DMS 273 (cell line): ENCODE data around the gene FAM53A.
A peak's percentile ranks its signal among the peaks of the same experiment; 100 is the strongest.
"Not testable (repeated sequence)": the region's sequence is repeated elsewhere in the genome, so short reads cannot be mapped to it uniquely, and the experiment has no call there.

Source experiments
- DNase-seq: peaks from one replicate; lab custom pipeline; 2025; ENCODE audit not compliant: unreplicated experiment; lab: John Stamatoyannopoulos, UW

Gene FAM53A

DNA sequence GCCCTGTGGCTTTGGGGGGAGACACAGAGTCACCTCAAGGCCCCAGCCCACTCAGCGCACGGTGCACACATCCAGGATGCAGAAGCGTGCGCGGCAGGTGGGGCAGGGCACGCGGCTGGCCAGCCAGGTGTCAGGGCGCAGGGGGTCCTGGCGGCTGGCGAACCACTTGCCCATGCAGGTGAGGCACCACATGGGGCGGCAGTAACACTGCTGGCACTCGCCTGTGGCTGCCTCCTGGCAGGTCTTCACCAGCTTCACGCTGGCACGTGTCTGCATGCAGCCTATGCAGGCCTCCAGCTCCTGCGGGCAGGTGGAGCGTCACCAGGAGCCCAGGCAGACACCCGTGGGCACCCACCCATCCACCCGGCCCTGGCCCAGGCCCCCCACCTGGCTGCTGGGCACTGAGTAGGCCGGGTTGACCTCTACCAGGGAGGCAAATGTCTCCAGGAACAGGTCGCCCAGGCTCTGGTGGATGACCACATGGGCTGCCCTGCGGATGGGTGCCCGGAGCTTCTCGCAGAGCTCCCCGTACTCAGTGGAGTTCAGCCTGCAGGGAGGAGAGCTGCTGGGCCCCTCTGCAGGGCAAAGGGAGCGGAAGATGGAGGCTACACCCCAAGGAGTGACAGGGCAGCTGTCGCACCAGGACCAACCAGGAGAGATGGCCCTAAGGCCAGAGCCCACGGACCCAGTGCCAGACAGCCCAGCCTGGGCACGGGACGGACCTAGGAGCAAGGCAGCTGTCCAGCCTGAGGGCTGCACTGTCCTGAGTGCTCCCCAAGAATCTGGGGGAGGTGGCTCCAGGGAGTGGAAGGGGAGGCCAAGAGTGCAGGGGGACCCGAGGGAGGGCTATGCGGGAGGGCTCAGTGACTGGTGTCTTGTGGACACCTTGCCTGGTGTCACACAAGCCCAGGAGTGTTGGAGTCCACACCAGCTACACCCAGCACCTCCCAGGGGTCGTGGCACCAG, 33.3 kb upstream of the FAM53A start:
- DNase-seq, result no peak

DNA sequence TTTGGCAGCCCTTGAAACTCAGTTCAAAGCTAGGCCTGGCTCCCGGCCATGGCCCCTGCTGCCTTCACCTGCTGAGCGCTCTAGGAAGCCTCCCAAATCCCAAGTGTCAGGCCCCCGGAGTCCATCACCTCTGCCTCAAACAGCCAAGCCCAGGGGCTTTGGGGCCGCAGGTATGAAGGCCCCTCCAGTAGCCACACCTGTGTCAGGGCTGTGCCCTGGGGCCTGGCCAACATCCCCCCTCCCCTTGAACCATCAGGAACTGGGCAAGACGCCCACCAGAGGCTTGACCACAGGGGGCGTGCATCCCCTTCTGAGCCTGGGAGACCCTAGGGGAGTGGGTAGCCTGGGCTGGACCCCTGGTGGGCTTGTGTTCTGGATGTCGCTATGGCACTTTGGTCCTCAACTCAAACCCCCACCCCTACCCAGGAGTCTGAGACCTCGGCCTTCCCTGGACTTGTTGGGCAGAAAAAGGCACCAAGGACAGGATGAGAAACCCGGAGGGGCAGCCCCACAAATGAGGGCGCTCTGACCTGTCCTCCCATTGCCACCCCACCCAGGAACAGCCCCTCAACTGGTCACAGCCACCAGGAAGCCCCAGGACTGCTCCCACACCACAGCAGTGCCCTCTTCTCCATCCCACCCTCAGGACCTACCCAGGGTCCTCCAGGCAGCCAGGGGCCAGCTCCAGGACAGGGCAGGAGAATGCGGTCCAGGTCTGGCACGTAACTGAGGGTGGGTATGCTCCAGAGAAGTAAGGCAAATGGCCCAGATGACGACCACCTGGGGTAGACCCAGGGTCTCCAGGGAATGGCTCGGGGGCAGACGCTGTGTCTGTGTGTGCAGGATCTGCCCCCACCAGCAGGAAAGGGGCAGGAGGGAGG, 32.2 kb upstream of the FAM53A start:
- DNase-seq, result no peak

DNA sequence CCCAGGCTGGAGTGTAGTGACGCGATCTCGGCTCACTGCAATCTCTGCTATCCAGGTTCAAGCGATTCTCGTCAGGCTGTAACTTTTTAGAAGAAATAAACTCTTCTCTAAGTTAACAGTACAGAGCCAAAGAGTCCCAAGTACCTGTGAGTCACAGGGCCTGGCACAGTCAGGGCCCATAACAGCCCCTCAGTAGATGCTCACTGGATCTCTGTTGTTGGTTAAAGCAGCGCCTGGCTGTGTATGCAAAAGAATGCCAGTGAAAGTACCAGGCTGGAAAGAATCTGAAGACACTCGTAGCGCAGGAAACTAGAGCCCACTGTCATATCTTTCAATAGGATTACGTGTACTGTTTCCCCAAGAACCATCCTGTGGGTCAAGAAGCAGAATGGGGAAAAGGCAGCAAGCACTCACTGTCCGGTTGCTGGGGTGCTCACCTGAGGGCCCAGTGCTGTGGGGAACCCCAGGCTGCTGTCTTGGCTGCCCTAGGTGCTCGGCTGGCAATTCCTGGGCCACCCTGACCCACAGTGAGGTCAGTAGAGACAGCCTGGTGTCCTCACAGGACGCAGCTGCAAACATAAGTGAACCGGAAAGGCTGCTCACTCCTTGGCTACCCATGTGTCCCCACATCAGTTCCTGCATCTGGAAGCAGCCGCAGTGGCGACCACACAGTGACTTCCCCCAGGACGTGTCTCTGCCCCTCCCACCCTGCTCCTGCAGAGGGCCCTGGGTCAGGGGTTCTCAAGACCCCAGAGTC, 31.1 kb upstream of the FAM53A start:
- no peak for DNase-seq

DNA sequence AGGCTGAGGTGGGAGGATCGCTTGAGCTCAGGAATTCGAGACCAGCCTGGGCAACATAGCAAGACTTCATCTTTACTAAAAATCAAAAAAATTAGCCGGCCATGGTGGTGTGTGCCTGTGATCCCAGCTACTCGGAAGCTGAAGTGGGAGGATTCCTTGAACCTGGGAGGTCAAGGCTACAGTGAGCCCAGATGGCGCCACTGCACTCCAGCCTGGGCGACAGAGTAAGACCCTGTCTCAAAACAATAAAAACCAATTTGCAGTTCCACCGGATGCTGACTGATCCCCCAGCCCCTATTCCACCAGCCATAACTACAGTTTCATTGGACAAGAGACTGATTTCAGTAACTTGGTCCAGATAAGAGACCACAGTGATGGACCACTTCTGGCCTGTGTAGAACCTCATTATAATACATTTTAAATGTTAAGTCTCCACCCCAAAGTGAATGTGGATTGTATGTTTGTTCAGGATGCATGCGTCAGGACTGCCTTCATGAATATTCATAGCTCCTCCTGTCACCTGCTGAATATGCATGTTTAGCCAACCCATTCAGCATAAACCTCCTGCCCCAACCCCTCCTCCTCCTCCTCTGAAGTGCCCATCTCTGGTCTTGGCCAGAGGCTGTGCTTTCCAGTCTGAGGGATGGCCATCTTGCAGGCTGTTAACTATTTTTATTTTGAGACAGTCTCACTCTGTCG, 30.3 kb upstream of the FAM53A start:
- DNase-seq, result peak; percentile 63

DNA sequence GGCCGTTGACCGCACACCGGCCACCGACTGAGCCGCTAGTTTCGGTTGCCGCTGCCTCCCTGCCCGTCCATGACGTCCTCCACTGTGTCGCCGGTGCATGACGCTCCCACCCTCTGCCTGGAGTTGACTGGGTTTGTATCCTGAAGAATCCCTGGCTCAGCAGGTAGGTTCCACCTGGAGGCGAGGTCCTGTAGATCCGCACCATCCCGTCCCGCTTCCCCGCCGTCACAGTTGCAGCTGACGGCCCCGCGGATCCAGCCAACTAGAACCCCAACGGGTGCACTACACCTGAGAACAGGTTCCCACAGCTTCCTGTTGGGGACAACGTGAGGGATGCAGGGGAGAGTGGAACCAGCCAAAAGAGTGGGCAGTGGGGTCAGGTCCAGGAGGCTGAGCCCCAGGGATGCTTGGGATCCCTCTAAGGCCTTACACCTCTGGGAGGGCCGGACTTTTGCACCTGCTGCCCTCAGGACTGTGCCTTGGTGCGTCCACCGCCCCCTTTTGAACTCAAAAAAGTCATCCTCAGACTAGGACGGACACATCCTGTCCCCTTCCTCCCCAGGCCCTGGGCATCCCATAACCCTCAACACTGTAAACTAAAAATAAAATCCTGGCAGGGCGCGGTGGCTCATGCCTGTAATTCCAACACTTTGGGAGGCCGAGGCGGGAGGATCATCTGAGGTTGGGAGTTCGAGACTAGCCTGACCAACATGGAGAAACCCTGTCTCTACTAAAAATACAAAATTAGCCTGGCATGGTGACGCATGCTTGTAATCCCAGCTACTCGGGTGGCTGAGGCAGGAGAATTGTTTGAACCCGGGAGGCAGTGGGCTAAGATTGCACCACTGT, 29.1 kb upstream of the FAM53A start:
- DNase-seq, result no peak

DNA sequence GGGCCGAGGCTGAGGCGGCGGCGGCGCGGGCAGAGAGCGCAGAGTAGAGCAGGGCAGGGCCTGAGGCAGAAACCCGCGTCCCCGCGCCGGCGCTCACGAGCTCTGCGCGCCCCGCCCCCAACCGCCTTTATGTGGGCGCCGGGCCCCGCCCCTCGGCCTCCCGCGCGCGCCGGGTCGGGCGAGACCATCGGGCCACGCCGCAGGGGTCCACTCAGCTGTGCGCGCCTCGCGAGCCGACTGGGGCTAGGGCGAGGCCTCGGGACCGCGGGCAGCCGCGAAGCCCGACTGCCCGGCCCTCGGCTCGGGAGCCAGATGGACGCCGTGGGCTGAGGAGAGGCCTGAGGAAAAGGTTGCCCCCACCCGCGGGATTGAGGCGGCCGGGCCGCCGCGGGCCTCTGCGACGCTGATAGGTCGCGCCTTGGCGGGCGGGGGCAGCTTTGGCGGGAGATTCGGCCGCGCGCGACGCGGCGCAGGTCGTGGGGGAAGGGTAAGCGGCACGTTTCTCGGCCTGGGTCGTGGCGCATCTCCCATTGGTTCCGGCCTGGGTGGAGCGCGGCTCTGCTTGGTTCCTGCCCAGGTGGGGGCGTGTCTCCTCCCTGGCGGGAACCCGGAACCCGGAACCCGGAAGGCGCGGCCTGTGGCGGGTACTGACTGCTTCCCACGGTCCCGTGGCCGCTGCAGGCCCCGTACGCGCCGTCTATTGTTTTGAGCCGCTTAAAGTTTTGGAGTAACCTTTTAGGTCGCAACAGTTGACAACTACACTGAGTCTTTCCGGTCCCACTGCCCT, 28.3 kb upstream of the FAM53A start, which contains the start of gene SLBP:
SLBP (minus strand) TSS at position 104 of the 787 bp plus-strand sequence. CDS start 131 bp downstream, outside the sequence.
- peak; percentile 95 for DNase-seq

DNA sequence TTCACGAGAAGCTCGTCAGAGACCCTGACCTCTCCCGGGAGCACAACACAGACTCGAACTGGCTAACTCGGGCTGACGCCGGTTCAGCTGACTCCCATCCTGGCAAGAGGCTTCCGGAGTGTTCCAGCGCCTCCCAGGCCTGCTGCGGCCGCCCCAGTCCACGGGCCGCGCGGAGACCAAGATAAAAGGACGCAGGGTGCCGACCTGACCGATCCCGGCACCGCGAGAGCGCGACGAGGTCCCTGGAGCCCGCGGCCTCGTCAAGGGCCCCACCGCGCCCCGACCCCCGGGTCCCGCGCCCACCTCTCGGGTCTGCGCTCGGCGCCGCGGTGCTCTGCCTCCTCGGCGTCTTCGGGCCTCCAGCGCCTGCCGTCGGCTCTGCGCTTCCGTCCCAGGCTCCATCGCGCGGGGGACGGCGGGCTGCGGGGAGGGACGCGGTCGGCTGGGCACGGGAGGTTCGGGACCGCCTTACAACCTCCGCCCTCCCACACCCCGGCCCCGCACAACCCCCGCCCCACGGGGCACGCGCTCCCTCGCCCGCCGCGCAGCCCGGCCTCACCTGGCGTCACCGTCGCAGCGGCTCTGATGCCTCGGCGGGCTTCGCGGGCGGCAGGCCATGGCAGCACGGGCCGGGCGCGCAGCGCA, 27.6 kb upstream of the FAM53A start:
- DNase-seq, result peak; percentile 39

DNA sequence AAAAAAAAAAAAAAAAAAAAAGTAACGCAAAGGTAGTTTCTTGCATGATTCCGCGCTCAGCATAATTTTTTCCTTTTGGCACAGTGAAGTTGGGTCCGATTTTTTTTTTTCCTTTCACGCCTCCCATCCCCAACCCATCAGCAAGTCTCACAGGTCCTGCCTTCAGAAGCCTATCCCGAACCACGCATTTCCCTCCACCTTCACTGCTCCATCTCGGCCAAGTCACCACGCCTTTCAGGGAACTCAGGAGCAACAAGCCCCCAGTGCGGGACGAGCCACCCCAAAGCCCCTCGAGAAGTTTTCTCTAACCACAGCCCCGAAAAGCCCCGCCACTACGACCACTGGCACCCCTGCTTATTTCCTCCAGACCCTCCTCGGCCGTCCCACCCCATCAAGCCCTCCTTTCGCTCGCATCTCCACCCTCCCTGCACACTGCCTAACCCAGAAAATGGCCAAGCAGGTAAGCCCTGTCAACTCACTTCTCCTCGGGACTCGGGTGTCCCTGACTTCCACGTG, 27.0 kb upstream of the FAM53A start:
- DNase-seq, result peak; percentile 37

DNA sequence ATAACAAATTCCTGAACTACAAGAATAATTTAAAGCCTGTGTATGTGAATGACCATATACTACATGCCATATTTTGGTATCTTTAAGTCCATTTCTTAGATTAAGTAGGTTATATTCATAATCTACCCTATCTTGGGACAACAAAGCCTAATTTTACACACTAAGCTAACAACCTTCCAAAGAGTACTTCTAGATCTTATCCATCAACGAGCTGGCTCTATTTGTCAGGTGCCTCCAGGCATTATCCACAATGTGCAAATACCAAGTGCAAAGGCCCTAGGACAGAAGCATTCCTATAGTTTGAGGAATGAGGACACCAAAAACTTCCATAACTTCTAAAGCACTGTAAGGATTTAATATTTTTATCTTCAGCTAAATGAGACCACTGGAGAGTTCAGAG, 24.5 kb upstream of the FAM53A start:
- DNase-seq, result no peak

DNA sequence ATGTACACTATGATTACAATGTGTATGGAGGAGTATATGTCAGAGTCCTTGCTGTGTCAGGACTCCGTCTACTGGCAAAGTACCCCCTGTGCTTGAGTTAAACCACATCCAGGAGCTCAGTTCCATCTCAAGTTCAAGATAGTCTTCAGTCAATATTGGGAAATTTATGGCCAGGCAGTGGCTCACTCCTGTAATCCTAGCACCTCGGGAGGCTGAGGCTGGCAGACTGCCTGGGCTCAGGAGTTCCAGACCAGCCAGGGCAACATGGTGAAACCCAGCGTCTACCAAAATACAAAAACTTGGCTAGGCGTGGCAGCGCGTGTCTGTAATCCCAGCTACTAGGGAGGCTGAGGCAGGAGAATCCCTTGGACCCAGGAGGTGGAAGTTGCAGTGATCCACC, 22.2 kb upstream of the FAM53A start:
- DNase-seq, result no peak

DNA sequence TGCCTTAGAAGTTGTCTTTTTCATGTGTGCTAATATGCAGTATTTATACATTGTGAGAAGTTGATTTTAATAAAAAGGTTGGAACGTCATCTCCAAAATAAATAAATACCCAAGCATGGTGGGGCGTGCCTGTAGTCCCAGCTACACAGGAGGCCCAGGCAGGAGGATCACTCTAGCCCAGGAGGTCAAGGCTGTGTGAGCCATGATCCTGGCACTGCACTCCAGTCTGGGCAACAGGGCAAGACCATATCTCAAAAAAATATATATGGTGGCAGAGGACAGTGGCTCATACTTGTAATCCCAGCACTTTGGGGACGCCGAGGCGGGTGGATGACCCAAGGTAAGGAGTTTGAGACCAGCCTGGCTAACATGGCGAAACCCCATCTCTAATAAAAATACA, 21.6 kb upstream of the FAM53A start:
- DNase-seq, result no peak

DNA sequence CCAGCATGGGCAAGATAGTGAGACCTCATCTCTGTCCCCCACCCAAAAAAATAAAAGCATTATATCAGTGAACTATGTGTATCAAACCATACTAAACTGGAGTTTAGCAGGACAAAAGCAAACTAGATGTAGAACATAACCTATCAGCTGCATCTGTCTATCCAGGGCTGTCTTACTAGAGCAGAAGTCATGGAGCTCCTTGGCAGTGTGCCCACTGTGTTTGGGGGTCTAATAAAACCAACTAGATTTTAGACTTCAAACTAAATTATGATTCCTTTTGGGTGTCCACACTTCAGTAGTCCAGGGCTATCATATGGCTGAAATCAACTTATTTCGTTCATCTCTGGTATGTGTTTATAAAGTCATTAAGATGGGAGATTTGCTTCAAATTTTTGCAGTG, 19.8 kb upstream of the FAM53A start:
- no peak for DNase-seq

DNA sequence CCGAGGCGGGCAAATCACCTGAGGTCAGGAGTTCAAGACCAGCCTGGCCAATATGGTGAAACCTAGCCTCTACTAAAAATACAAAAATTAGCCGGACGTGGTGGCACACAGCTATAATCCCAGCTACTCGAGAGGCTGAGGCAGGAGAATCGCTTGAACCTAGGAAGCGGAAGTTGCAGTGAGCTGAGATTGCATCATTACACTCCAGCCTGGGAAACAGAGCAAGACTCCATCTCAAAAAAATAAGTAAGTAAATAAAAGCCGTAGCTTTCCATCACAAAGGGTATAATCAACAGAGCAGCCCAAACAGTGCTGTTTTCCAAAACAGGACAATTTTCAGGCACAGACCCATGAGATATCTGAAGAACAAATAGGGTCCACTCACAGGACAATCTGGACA, 17.6 kb upstream of the FAM53A start:
- not testable (repeated sequence) for DNase-seq

DNA sequence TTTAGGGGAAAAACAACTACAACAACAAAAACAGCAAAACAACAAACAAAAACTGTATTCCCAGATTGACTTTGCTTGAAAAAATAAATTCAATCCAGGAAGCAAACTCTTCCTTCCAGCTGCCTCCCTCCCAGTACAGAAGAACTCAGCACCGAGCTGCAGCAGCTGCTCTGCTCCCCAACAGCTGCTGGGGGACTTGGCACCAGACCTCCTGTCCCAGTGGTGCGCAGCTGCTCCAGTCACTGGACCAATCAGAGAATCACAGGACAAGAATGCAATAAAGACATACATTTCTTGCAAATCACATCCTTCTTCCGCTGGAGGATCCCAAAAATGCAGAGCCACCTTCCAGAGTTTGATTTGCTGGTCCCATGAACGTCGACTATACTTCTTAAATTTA, 11.8 kb upstream of the FAM53A start:
- peak; percentile 72 for DNase-seq

DNA sequence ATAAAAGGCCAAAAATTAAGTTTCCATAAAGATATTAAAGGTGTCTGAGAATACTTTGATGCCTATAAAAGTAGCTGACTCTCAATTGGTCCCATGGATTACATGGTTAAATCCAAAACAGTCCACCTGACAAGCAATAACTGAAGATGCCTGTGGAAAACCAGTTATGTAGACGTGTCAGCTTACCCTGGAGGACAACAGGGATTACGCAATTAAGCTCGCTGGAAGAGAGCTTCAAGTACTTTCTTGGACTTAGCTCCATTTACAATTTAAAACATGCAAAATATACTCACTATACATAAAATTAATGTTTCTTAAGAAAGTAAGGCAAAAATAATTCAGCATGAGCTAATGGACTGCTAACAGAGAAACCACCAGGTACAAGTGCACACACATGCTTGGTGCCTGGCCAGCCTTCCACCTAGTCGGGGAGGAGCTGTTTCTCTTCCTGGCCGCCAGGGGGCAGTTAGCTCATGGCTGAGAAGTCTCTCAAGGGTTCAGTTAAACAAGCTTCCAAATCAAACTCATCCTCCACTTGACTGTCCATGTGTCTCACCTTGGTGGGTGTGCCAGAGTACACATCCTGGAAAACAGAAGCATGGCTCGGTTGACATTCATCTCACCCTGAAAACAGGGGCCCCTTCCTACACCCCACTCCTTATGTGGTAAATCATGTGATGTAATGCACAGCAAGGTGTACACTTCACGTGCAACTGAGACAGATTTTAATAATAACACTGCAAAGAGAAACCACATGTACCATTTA, 9.2 kb upstream of the FAM53A start:
- peak; percentile 82 for DNase-seq

DNA sequence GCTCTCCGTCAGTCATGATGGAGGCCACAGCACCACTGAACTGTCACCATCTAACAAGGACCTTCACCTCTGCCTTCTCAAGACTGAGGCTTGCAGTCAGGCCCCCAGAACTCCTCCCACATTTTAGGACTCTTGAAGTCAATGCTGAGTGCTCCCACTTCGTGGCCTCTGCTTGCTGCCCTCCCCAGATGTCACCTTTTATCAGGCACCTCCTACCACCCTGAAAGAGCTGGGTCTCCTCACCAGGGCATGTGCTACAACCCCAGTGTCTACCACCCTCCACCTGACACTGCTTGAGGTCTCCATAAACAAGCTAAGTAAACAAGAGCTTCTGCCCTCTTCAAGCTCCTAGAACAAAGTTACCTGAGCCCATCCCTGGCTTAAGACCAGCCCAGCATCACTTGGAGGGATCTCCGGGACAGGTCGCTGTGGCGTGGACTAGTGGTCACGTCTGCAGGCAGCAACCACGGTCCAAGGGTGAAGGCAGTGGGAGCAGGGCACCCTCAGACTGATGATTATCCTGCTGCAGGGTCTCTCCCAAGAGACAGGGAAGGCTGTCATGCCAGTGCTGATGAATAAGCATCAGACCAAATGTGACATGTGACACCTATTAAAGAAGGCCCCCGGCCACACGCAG, 7.7 kb upstream of the FAM53A start:
- DNase-seq, result no peak

DNA sequence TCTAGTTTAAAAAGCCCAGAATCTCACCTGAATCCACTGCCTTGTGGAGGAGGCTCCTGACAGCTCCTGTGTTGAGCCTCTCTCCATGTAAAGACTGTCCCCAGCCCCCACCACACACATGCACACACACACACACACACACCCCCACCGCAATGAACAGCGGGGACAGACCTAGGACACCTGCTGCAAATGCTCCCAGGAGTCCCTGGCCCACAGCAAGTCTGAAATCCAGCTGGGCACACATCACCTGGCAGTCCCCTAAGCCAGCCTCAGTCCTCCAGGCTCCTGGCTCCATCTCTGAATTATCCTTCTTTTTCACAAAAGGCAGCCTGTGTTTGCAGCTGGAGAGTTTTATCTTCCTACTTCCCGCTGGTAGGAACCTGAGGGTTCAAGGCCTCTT, 6.6 kb upstream of the FAM53A start:
- no peak for DNase-seq
